Rectal smooth muscle tissue (tissue), 1 donor: ENCODE data around the gene CHKA.

Source experiments
- H3K27ac ChIP-seq: one replicate; pipeline ENCODE4 v1.7.0; 2013; ENCODE audit warnings: low read depth, low read length, inconsistent platforms
- H3K27me3 ChIP-seq: one replicate; pipeline ENCODE4 v1.7.0; 2013; ENCODE audit warnings: low read length; ENCODE audit not compliant: control insufficient read depth, insufficient read depth
- H3K36me3 ChIP-seq: one replicate; pipeline ENCODE4 v1.7.0; 2013; ENCODE audit warnings: low read length; ENCODE audit not compliant: control insufficient read depth, insufficient read depth
- H3K4me1 ChIP-seq: one replicate; pipeline ENCODE4 v1.7.0; 2013; ENCODE audit warnings: low read length; ENCODE audit not compliant: control insufficient read depth, insufficient read depth
- H3K4me3 ChIP-seq: one replicate; pipeline ENCODE4 v1.7.0; 2013; ENCODE audit warnings: low read length
- H3K9ac ChIP-seq: one replicate; pipeline ENCODE4 v1.7.0; 2013; ENCODE audit warnings: low read length

CHKA gene

GRCh38 chr11:68121067-68121899 is at the start of gene CHKA:
Gene CHKA (minus strand): TSS chr11:68121388. CDS start chr11:68121177, 211 bp downstream.
- H3K4me1 ChIP-seq: peaks cover 15% of the 10 kb centered on the region
- no peaks in the 10 kb centered on the region for H3K36me3 ChIP-seq
- peak within 1 kb of the TSS; percentile 79 for H3K4me3 ChIP-seq
- no peaks in the 10 kb centered on the region for H3K27me3 ChIP-seq
- peak within 1 kb of the TSS; percentile 97 for H3K27ac ChIP-seq
- peak within 1 kb of the TSS; percentile 88 for H3K9ac ChIP-seq

GRCh38 chr11:68169442-68169841 is 48.3 kb upstream of the CHKA start:
- Histone ChIP-seq H3K4me1 (no peaks in the 10 kb centered on the region), H3K27me3 (no peaks in the 10 kb centered on the region), H3K36me3 (peaks cover 38% of the 10 kb centered on the region), H3K27ac (no peak overlapping the region), H3K9ac (no peak overlapping the region), H3K4me3 (no peak overlapping the region)

- H3K36me3 ChIP-seq: peaks cover 34% of the 10 kb centered on the region
These were observed 47.5 kb upstream of the CHKA start for GRCh38 chr11:68168694-68169093.

GRCh38 chr11:68167474-68167873 is 46.3 kb upstream of the CHKA start:
- Histone ChIP-seq H3K36me3 (peaks cover 30% of the 10 kb centered on the region), H3K27me3 (no peaks in the 10 kb centered on the region), H3K4me3 (no peak overlapping the region), H3K9ac (no peak overlapping the region), H3K4me1 (no peaks in the 10 kb centered on the region), H3K27ac (no peak overlapping the region)

More at GRCh38 chr11:68168694-68169093, 47.5 kb upstream of the CHKA start:
- no peak overlapping the region for H3K4me3 ChIP-seq
- H3K4me1 ChIP-seq: no peaks in the 10 kb centered on the region
- no peak overlapping the region for H3K27ac ChIP-seq
- H3K27me3 ChIP-seq: no peaks in the 10 kb centered on the region
- no peak overlapping the region for H3K9ac ChIP-seq

- H3K36me3 ChIP-seq: peaks cover 30% of the 10 kb centered on the region
- H3K9ac ChIP-seq: no peak overlapping the region
- no peak overlapping the region for H3K27ac ChIP-seq
- no peaks in the 10 kb centered on the region for H3K4me1 ChIP-seq
- no peak overlapping the region for H3K4me3 ChIP-seq
- no peaks in the 10 kb centered on the region for H3K27me3 ChIP-seq
These were observed 45.8 kb upstream of the CHKA start for GRCh38 chr11:68166969-68167368.

GRCh38 chr11:68165601-68166000 is 44.4 kb upstream of the CHKA start:
- no peak overlapping the region for H3K4me3 ChIP-seq
- H3K9ac ChIP-seq: no peak overlapping the region
- H3K27me3 ChIP-seq: no peaks in the 10 kb centered on the region
- no peak overlapping the region for H3K27ac ChIP-seq
- H3K36me3 ChIP-seq: peaks cover 25% of the 10 kb centered on the region
- no peaks in the 10 kb centered on the region for H3K4me1 ChIP-seq

GRCh38 chr11:68164437-68164836 is 43.2 kb upstream of the CHKA start:
- H3K4me3 ChIP-seq: no peak overlapping the region
- no peaks in the 10 kb centered on the region for H3K27me3 ChIP-seq
- no peak overlapping the region for H3K27ac ChIP-seq
- no peaks in the 10 kb centered on the region for H3K4me1 ChIP-seq
- H3K9ac ChIP-seq: no peak overlapping the region
- peaks cover 17% of the 10 kb centered on the region for H3K36me3 ChIP-seq

- no peak overlapping the region for H3K9ac ChIP-seq
- H3K4me3 ChIP-seq: no peak overlapping the region
- no peaks in the 10 kb centered on the region for H3K27me3 ChIP-seq
- peaks cover 14% of the 10 kb centered on the region for H3K36me3 ChIP-seq
- H3K4me1 ChIP-seq: no peaks in the 10 kb centered on the region
- no peak overlapping the region for H3K27ac ChIP-seq
These were observed 42.5 kb upstream of the CHKA start for GRCh38 chr11:68163691-68164090.

- Histone ChIP-seq H3K27me3 (no peaks in the 10 kb centered on the region), H3K9ac (no peak overlapping the region), H3K4me3 (no peak overlapping the region), H3K4me1 (no peaks in the 10 kb centered on the region), H3K27ac (no peak overlapping the region), H3K36me3 (peaks cover 11% of the 10 kb centered on the region)
These were observed 39.0 kb upstream of the CHKA start for GRCh38 chr11:68160100-68160695.

GRCh38 chr11:68159665-68160064 is 38.5 kb upstream of the CHKA start:
- no peaks in the 10 kb centered on the region for H3K27me3 ChIP-seq

GRCh38 chr11:68159161-68159560 is 38.0 kb upstream of the CHKA start:
- no peaks in the 10 kb centered on the region for H3K4me1 ChIP-seq
- H3K36me3 ChIP-seq: peaks cover 9% of the 10 kb centered on the region
- H3K27ac ChIP-seq: no peak overlapping the region
- H3K9ac ChIP-seq: no peak overlapping the region
- H3K27me3 ChIP-seq: no peaks in the 10 kb centered on the region
- H3K4me3 ChIP-seq: no peak overlapping the region

More at GRCh38 chr11:68159665-68160064, 38.5 kb upstream of the CHKA start:
- Histone ChIP-seq H3K9ac (no peak overlapping the region), H3K27ac (no peak overlapping the region), H3K36me3 (peaks cover 11% of the 10 kb centered on the region), H3K4me1 (no peaks in the 10 kb centered on the region), H3K4me3 (no peak overlapping the region)

GRCh38 chr11:68158580-68158979 is 37.4 kb upstream of the CHKA start:
- Histone ChIP-seq H3K27me3 (no peaks in the 10 kb centered on the region), H3K4me3 (no peak overlapping the region), H3K9ac (no peak overlapping the region), H3K36me3 (peaks cover 9% of the 10 kb centered on the region), H3K27ac (no peak overlapping the region), H3K4me1 (no peaks in the 10 kb centered on the region)

- H3K4me1 ChIP-seq: no peaks in the 10 kb centered on the region
- no peak overlapping the region for H3K4me3 ChIP-seq
- H3K36me3 ChIP-seq: peaks cover 8% of the 10 kb centered on the region
- no peak overlapping the region for H3K9ac ChIP-seq
- H3K27ac ChIP-seq: no peak overlapping the region
- H3K27me3 ChIP-seq: no peaks in the 10 kb centered on the region
These were observed 32.6 kb upstream of the CHKA start for GRCh38 chr11:68153742-68154141.
